Trophoblast cell (in vitro differentiated cells and primary cell): Measurements from ENCODE around the gene LUC7L3.
"Not testable (repeated sequence)": the region's sequence is repeated elsewhere in the genome, so short reads cannot be mapped to it uniquely, and the experiment has no call there.

ENCODE experiments used
- DNase-seq, 2 donors: peaks; one replicate each; pipeline ENCODE4 v3.0.0-alpha.2; 2016
- H2AFZ ChIP-seq: 2 replicates; pipeline ENCODE4 v1.6.1; 2013; ENCODE audit warnings: low read length, moderate library complexity, mild to moderate bottlenecking; ENCODE audit not compliant: insufficient read depth, poor library complexity
- H2AK5ac ChIP-seq: 2 replicates; pipeline ENCODE4 v1.6.1; 2013; ENCODE audit warnings: mild to moderate bottlenecking, low read length
- H2BK120ac ChIP-seq: 2 replicates; pipeline ENCODE4 v1.6.1; 2013; ENCODE audit warnings: low read length, mild to moderate bottlenecking, moderate library complexity; ENCODE audit not compliant: insufficient read depth, poor library complexity
- H2BK12ac ChIP-seq: 2 replicates; pipeline ENCODE4 v1.6.1; 2013; ENCODE audit warnings: mild to moderate bottlenecking, low read length, moderate library complexity
- H2BK5ac ChIP-seq: 2 replicates; pipeline ENCODE4 v1.6.1; 2013; ENCODE audit warnings: low read length, low read depth, moderate library complexity, mild to moderate bottlenecking; ENCODE audit not compliant: poor library complexity
- H3K14ac ChIP-seq: 2 replicates; pipeline ENCODE4 v1.6.1; 2013; ENCODE audit warnings: mild to moderate bottlenecking, low read length
- H3K18ac ChIP-seq: 2 replicates; pipeline ENCODE4 v1.6.1; 2013; ENCODE audit warnings: mild to moderate bottlenecking, low read length
- H3K23ac ChIP-seq: 2 replicates; pipeline ENCODE4 v1.6.1; 2013; ENCODE audit warnings: low read length
- H3K27ac ChIP-seq: 2 replicates; pipeline ENCODE4 v1.5.1; 2013; ENCODE audit warnings: low read depth, mild to moderate bottlenecking, inconsistent platforms, low read length, moderate library complexity
- H3K27me3 ChIP-seq: 2 replicates; pipeline ENCODE4 v1.6.1; 2013; ENCODE audit warnings: inconsistent platforms, mild to moderate bottlenecking, low read length, moderate library complexity; ENCODE audit not compliant: insufficient read depth
- H3K36me3 ChIP-seq, 2 experiments: 1 replicate in 1 of 2; 2 replicates in 1 of 2; pipeline ENCODE4 v1.6.1; 2013; ENCODE audit warnings: low read length in 2 of 2, mild to moderate bottlenecking in 2 of 2, moderate library complexity in 1 of 2; ENCODE audit not compliant: insufficient read depth in 2 of 2, control insufficient read depth in 1 of 2
- H3K4ac ChIP-seq: 2 replicates; pipeline ENCODE4 v1.6.1; 2013; ENCODE audit warnings: low read depth, mild to moderate bottlenecking, low read length, moderate library complexity
- H3K4me1 ChIP-seq, 2 experiments: 1 replicate in 1 of 2; 2 replicates in 1 of 2; pipeline ENCODE4 v1.6.1; 2013; ENCODE audit warnings: low read length in 2 of 2, mild to moderate bottlenecking in 2 of 2, moderate library complexity in 1 of 2; ENCODE audit not compliant: insufficient read depth in 2 of 2, control insufficient read depth in 1 of 2
- H3K4me2 ChIP-seq: 2 replicates; pipeline ENCODE4 v1.6.1; 2013; ENCODE audit warnings: inconsistent platforms, mild to moderate bottlenecking, low read length, moderate library complexity
- H3K4me3 ChIP-seq: 2 replicates; pipeline ENCODE4 v1.5.1; 2013; ENCODE audit warnings: mild to moderate bottlenecking, low read depth, low read length, inconsistent platforms
- H3K79me1 ChIP-seq: one replicate; pipeline ENCODE4 v1.6.1; 2013; ENCODE audit warnings: low read length
- H3K79me2 ChIP-seq: 2 replicates; pipeline ENCODE4 v1.6.1; 2013; ENCODE audit warnings: low read length, mild to moderate bottlenecking; ENCODE audit not compliant: control insufficient read depth, insufficient read depth, poor library complexity
- H3K9ac ChIP-seq: 2 replicates; pipeline ENCODE4 v1.6.1; 2013; ENCODE audit warnings: mild to moderate bottlenecking, low read length
- H3K9me3 ChIP-seq: 2 replicates; pipeline ENCODE4 v1.6.1; 2013; ENCODE audit warnings: low read depth, mild to moderate bottlenecking, control low read depth, inconsistent platforms, low read length; ENCODE audit not compliant: insufficient read depth
- H4K12ac ChIP-seq: 2 replicates; pipeline ENCODE4 v1.6.1; 2013; ENCODE audit warnings: low read depth, mild to moderate bottlenecking, low read length, moderate library complexity
- H4K8ac ChIP-seq: 2 replicates; pipeline ENCODE4 v1.6.1; 2013; ENCODE audit warnings: low read depth, mild to moderate bottlenecking, low read length, moderate library complexity
- H4K91ac ChIP-seq: one replicate; pipeline ENCODE4 v1.6.1; 2013; ENCODE audit warnings: low read depth, mild to moderate bottlenecking, low read length, moderate library complexity
- WGBS: extraction: QIAGEN DNeasy Blood & Tissue Kit; methylation state at CpG from one replicate; pipeline ENCODE4 v1.1.7; 2013; ENCODE audit warnings: missing lambda C conversion rate; ENCODE audit not compliant: insufficient read length, insufficient coverage; ENCODE audit errors: extremely low coverage; 5-methylcytosine and 5-hydroxymethylcytosine counted together

Gene LUC7L3

GRCh38 chr17:50721194-50722010 lies 2.0 kb downstream of the LUC7L3 start:
- no CpG with 5 or more reads among the region's 7 CpGs for WGBS
- no peak overlapping the region for H3K4me3 ChIP-seq
- H2BK5ac ChIP-seq, result no peak overlapping the region

GRCh38 chr17:50722746-50723145 lies 3.3 kb downstream of the LUC7L3 start:
- Histone ChIP-seq H2BK120ac (no peak overlapping the region), H3K4ac (peak overlapping the region; percentile 96), H3K4me1 (peaks cover 9% of the 10 kb centered on the region in 2 experiments), H2AFZ (no peak overlapping the region), H3K79me1 (peaks cover 9% of the 10 kb centered on the region), H3K27me3 (no peaks in the 10 kb centered on the region), H3K36me3 (peaks cover 0 to 2% of the 10 kb centered on the region in 2 experiments), H3K14ac (no peak overlapping the region), H3K79me2 (peaks cover 35% of the 10 kb centered on the region), H3K4me2 (no peak overlapping the region), H2AK5ac (no peak overlapping the region), H3K9ac (no peak overlapping the region), H2BK12ac (no peak overlapping the region), H3K9me3 (peaks cover 2% of the 10 kb centered on the region), H2BK5ac (no peak overlapping the region), H3K27ac (no peak overlapping the region), H3K18ac (no peak overlapping the region), H4K8ac (no peak overlapping the region), H4K12ac (no peak overlapping the region), H3K23ac (no peak overlapping the region), H3K4me3 (no peak overlapping the region), H4K91ac (no peak overlapping the region)
- no peak for DNase-seq
- no CpG with 5 or more reads among the region's 3 CpGs for WGBS

More at GRCh38 chr17:50721194-50722010, 2.0 kb downstream of the LUC7L3 start:
- no peak overlapping the region for H3K14ac ChIP-seq
- H3K4me2 ChIP-seq, result peak overlapping the region; percentile 64
- H3K18ac ChIP-seq, result no peak overlapping the region
- no peak overlapping the region for H3K27ac ChIP-seq
- H3K23ac ChIP-seq, result no peak overlapping the region
- H3K27me3 ChIP-seq, result no peaks in the 10 kb centered on the region
- peaks cover 30% of the 10 kb centered on the region for H3K79me2 ChIP-seq
- peaks cover 3 to 6% of the 10 kb centered on the region in 2 experiments for H3K4me1 ChIP-seq
- H4K8ac ChIP-seq, result no peak overlapping the region
- no peak overlapping the region for H3K9ac ChIP-seq
- no peak overlapping the region for H2BK12ac ChIP-seq
- peaks cover 9% of the 10 kb centered on the region for H3K79me1 ChIP-seq
- H2AK5ac ChIP-seq, result no peak overlapping the region
- H3K9me3 ChIP-seq, result peaks cover 2% of the 10 kb centered on the region
- no peak overlapping the region for H2BK120ac ChIP-seq
- peak overlapping the region; percentile 62 for H3K4ac ChIP-seq
- peaks cover 0 to 2% of the 10 kb centered on the region in 2 experiments for H3K36me3 ChIP-seq
- no peak overlapping the region for H2AFZ ChIP-seq
- peak in 1 of 2 donors; percentile 42 for DNase-seq
- no peak overlapping the region for H4K12ac ChIP-seq
- no peak overlapping the region for H4K91ac ChIP-seq

GRCh38 chr17:50724622-50725021 lies 5.2 kb downstream of the LUC7L3 start:
- not testable (repeated sequence) for H4K8ac ChIP-seq, H3K18ac ChIP-seq, H4K12ac ChIP-seq, H2AK5ac ChIP-seq, H2BK120ac ChIP-seq, H3K27ac ChIP-seq, H3K4me3 ChIP-seq, DNase-seq, H3K14ac ChIP-seq, H2BK5ac ChIP-seq, H3K23ac ChIP-seq, H2BK12ac ChIP-seq, H3K27me3 ChIP-seq, H3K4me2 ChIP-seq, H2AFZ ChIP-seq, H3K4me1 ChIP-seq, H4K91ac ChIP-seq, H3K79me1 ChIP-seq, H3K9me3 ChIP-seq, H3K36me3 ChIP-seq, H3K9ac ChIP-seq
- H3K79me2 ChIP-seq, result peaks cover 38% of the 10 kb centered on the region
- peak overlapping the region; percentile 39 for H3K4ac ChIP-seq
- WGBS, result no CpG with 5 or more reads among the region's 6 CpGs

- no peak overlapping the region for H4K91ac ChIP-seq
- H3K4ac ChIP-seq, result peak overlapping the region; percentile 98
- H3K4me2 ChIP-seq, result no peak overlapping the region
- no peak overlapping the region for H4K12ac ChIP-seq
- H2BK120ac ChIP-seq, result no peak overlapping the region
- no peak overlapping the region for H3K9ac ChIP-seq
- H3K18ac ChIP-seq, result no peak overlapping the region
- peaks cover 40% of the 10 kb centered on the region for H3K79me2 ChIP-seq
- H3K79me1 ChIP-seq, result no peaks in the 10 kb centered on the region
- H3K4me3 ChIP-seq, result no peak overlapping the region
- peaks cover 5 to 14% of the 10 kb centered on the region in 2 experiments for H3K4me1 ChIP-seq
- H2BK12ac ChIP-seq, result no peak overlapping the region
- no peaks in the 10 kb centered on the region for H3K27me3 ChIP-seq
- H2BK5ac ChIP-seq, result no peak overlapping the region
- no peak overlapping the region for H2AK5ac ChIP-seq
- no peak overlapping the region for H3K14ac ChIP-seq
- DNase-seq, result no peak
- no CpG with 5 or more reads among the region's 12 CpGs for WGBS
- H3K36me3 ChIP-seq, result peaks cover 2 to 7% of the 10 kb centered on the region in 2 experiments
- H3K27ac ChIP-seq, result no peak overlapping the region
- peaks cover 2% of the 10 kb centered on the region for H3K9me3 ChIP-seq
- H2AFZ ChIP-seq, result no peak overlapping the region
- no peak overlapping the region for H3K23ac ChIP-seq
- no peak overlapping the region for H4K8ac ChIP-seq
Observed at GRCh38 chr17:50725769-50726655, 6.6 kb downstream of the LUC7L3 start.
